MM.1S (cell line): ENCODE measurements around the gene SS18L1.

Experiments used
- EZH2 ChIP-seq: fragments of 300-600 bp; sonication (generic); optimal IDR thresholded peaks from 2 replicates; pipeline ENCODE3; 2017; ENCODE audit warnings: low read depth, mild to moderate bottlenecking, antibody characterized with exemption, low read length, mixed read lengths
- TF ChIP-seq, protein P1 (sequence below): fragments of 300-600 bp; sonication (generic); IDR thresholded peaks from 2 replicates; pipeline ENCODE4 v1.5.1; 2016; ENCODE audit warnings: antibody characterized with exemption, low read length, mixed read lengths

DNA sequence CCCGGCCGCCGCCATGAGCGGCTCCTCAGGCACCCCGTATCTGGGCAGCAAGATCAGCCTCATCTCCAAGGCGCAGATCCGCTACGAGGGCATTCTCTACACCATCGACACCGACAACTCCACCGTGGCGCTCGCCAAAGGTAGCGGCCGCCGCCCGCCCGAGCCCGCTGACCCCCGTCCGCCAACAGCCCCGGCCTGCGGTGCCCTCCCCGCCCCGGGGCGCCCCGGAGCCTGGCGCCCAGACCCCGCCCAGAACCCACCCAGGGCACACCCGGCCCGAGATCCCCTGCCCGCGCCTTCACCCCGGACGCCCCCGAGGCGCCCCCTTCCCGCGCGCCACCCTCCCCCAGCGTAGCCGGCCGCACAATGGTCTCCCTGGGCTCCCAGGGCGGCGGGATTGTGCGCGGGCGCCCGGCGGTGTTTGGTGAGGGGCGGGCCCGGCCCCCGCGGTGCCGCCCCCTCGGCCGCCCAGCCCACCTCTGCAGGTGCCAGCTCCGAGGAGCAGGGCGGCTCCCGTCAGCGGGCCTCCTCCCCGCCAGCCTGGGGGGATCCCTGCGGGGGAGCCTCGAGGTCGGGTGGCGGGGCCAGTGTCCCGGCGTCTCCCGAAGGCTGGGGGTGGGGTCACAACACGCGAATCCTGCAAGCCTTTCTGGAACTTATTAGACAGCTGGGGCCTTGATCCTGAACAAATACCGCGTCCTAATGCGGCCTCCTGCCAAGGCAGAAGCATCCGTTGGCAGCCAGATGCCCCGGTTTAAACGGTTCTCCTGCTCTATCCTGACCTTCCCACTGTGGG is 20.7 kb upstream of the SS18L1 start:
- TF ChIP-seq, protein P1, sequence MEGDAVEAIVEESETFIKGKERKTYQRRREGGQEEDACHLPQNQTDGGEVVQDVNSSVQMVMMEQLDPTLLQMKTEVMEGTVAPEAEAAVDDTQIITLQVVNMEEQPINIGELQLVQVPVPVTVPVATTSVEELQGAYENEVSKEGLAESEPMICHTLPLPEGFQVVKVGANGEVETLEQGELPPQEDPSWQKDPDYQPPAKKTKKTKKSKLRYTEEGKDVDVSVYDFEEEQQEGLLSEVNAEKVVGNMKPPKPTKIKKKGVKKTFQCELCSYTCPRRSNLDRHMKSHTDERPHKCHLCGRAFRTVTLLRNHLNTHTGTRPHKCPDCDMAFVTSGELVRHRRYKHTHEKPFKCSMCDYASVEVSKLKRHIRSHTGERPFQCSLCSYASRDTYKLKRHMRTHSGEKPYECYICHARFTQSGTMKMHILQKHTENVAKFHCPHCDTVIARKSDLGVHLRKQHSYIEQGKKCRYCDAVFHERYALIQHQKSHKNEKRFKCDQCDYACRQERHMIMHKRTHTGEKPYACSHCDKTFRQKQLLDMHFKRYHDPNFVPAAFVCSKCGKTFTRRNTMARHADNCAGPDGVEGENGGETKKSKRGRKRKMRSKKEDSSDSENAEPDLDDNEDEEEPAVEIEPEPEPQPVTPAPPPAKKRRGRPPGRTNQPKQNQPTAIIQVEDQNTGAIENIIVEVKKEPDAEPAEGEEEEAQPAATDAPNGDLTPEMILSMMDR, result no peak
- TF ChIP-seq EZH2, result no peak
